Calu3 (cell line): Measurements from ENCODE around the gene EXD1. TPM values are rescaled to one million over a fixed set of nuclear protein-coding genes. Genes with fewer than 3 reads are reported as not detected.

Experiments
- BruUV-seq: library from RNA; stranded (reverse); fragments of 400-500 nt; replicated peaks from 2 replicates; lab custom pipeline; 2021; lab: Mats Ljungman, UMichigan
- CTCF ChIA-PET: fragments of 300-600 bp; sonication (Branson Sonifier 250); formaldehyde crosslinking; loops from one replicate; lab custom pipeline; 2022; ENCODE audit warnings: antibody characterized with exemption; lab: Charles Lee
- DNase-seq: peaks from one replicate; pipeline ENCODE4 v3.0.0; 2022
- H3K27ac Mint-ChIP-seq: one replicate; pipeline ENCODE4 v1.8.0; 2022; ENCODE audit warnings: mixed read lengths; ENCODE audit not compliant: unreplicated experiment
- H3K27me3 Mint-ChIP-seq: one replicate; pipeline ENCODE4 v1.8.0; 2022; ENCODE audit warnings: mixed read lengths; ENCODE audit not compliant: unreplicated experiment
- H3K36me3 Mint-ChIP-seq: one replicate; pipeline ENCODE4 v1.8.0; 2022; ENCODE audit warnings: mild to moderate bottlenecking, moderate library complexity, mixed read lengths; ENCODE audit not compliant: insufficient read depth, unreplicated experiment
- H3K4me1 Mint-ChIP-seq: one replicate; pipeline ENCODE4 v1.8.0; 2022; ENCODE audit warnings: mild to moderate bottlenecking, low read depth, mixed read lengths; ENCODE audit not compliant: unreplicated experiment
- H3K4me3 Mint-ChIP-seq: one replicate; pipeline ENCODE4 v1.8.0; 2022; ENCODE audit warnings: mild to moderate bottlenecking, low read depth, moderate library complexity, mixed read lengths; ENCODE audit not compliant: unreplicated experiment
- H3K9me3 Mint-ChIP-seq: one replicate; pipeline ENCODE4 v1.8.0; 2022; ENCODE audit warnings: low read depth, mixed read lengths; ENCODE audit not compliant: unreplicated experiment
- CTCF ChIP-seq: fragments of 200-600 bp; IDR thresholded peaks from one replicate; pipeline ENCODE4 v1.8.0; 2022; ENCODE audit warnings: antibody characterized with exemption; ENCODE audit not compliant: unreplicated experiment
- intact Hi-C: fragments of 100-400 bp; cut with micrococcal nuclease; formaldehyde crosslinking; loops from one replicate; pipeline ENCODE4 v1.10.0; 2022; ENCODE audit not compliant: unreplicated experiment
- total RNA-seq: library from RNA; stranded (reverse); gene quantifications from 2 replicates; pipeline ENCODE4 v1.2.3, GENCODE V29; 2022

Gene EXD1
- total RNA-seq, 1 experiment from 2014 or later: not detected

GRCh38 chr15:41154412-41154811 is 76.1 kb downstream of the EXD1 start:
- H3K4me3 Mint-ChIP-seq: no peak overlapping the region
- CTCF ChIA-PET: no interaction called here
- TF ChIP-seq CTCF: no peak
- no peak overlapping the region for H3K27ac Mint-ChIP-seq
- H3K4me1 Mint-ChIP-seq: no peaks in the 10 kb centered on the region
- intact Hi-C loops: no loop called here
- H3K9me3 Mint-ChIP-seq: no peaks in the 10 kb centered on the region
- no peaks in the 10 kb centered on the region for H3K36me3 Mint-ChIP-seq
- no peaks in the 10 kb centered on the region for H3K27me3 Mint-ChIP-seq
- BruUV-seq: no TSS peak
- no peak for DNase-seq

GRCh38 chr15:41153733-41154132 is 76.8 kb downstream of the EXD1 start:
- Mint-ChIP-seq H3K27me3 (no peaks in the 10 kb centered on the region), H3K27ac (no peak overlapping the region), H3K4me3 (no peak overlapping the region), H3K9me3 (no peaks in the 10 kb centered on the region), H3K4me1 (no peaks in the 10 kb centered on the region), H3K36me3 (no peaks in the 10 kb centered on the region)
- no peak for DNase-seq
- CTCF ChIA-PET: no interaction called here
- no TSS peak for BruUV-seq
- no peak for TF ChIP-seq CTCF
- intact Hi-C loops: no loop called here

GRCh38 chr15:41151451-41152005 is 79.0 kb downstream of the EXD1 start:
- DNase-seq: no peak
- no TSS peak for BruUV-seq
- Mint-ChIP-seq H3K27me3 (no peaks in the 10 kb centered on the region), H3K36me3 (no peaks in the 10 kb centered on the region), H3K4me3 (no peak overlapping the region), H3K4me1 (no peaks in the 10 kb centered on the region), H3K9me3 (no peaks in the 10 kb centered on the region), H3K27ac (no peak overlapping the region)
- no peak for TF ChIP-seq CTCF
- intact Hi-C loops: no loop called here
- CTCF ChIA-PET: no interaction called here

- intact Hi-C loops: no loop called here
- BruUV-seq: no TSS peak
These were observed 80.3 kb downstream of the EXD1 start for GRCh38 chr15:41150279-41150678.

More at GRCh38 chr15:41150279-41150678, 80.3 kb downstream of the EXD1 start:
- Mint-ChIP-seq H3K4me1 (no peaks in the 10 kb centered on the region), H3K4me3 (no peak overlapping the region), H3K27ac (no peak overlapping the region), H3K27me3 (no peaks in the 10 kb centered on the region), H3K9me3 (no peaks in the 10 kb centered on the region), H3K36me3 (no peaks in the 10 kb centered on the region)
- CTCF ChIA-PET: no interaction called here
- TF ChIP-seq CTCF: no peak
- DNase-seq: no peak
